Measurements from ENCODE around the gene IL1RL1.

IL1RL1 gene

DNA sequence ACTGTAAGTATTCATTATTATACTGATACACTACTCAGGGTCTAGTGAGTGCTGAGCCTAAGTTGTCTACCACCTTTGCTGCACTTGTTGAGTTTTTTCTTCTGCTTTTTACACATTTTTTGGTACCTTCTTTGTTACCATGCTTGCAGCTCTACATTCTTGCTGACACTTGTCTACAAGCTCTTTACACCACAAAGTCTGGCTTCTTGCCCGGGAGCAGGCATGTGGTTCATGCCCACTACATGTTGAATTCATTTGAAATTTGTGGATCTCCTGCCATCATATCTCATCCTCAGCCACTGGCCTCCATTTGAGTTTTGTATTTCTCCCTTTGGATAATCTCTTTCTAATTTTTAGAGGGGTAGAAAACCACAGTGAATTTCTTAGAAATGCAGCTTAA lies 74.2 kb downstream of the IL1RL1 start:
- Mint-ChIP-seq H3K36me3 (peaks cover 90% of the 10 kb centered on the region), H3K9me3 (peaks cover 37% of the 10 kb centered on the region), H3K4me3 (no peak overlapping the region), H3K4me1 (peaks cover 2% of the 10 kb centered on the region), H3K27me3 (no peaks in the 10 kb centered on the region), H3K27ac (no peak overlapping the region)
- DNase-seq, result no peak
- CTCF ChIA-PET, result no interaction called here

GRCh38 chr2:102386004-102386403 lies 74.6 kb downstream of the IL1RL1 start:
- peaks cover 87% of the 10 kb centered on the region for H3K36me3 Mint-ChIP-seq
- CTCF ChIA-PET, result no interaction called here
- DNase-seq, result no peak
- no peak overlapping the region for H3K27ac Mint-ChIP-seq
- no peaks in the 10 kb centered on the region for H3K27me3 Mint-ChIP-seq
- H3K4me1 Mint-ChIP-seq, result peaks cover 2% of the 10 kb centered on the region
- peaks cover 33% of the 10 kb centered on the region for H3K9me3 Mint-ChIP-seq
- H3K4me3 Mint-ChIP-seq, result no peak overlapping the region

DNA sequence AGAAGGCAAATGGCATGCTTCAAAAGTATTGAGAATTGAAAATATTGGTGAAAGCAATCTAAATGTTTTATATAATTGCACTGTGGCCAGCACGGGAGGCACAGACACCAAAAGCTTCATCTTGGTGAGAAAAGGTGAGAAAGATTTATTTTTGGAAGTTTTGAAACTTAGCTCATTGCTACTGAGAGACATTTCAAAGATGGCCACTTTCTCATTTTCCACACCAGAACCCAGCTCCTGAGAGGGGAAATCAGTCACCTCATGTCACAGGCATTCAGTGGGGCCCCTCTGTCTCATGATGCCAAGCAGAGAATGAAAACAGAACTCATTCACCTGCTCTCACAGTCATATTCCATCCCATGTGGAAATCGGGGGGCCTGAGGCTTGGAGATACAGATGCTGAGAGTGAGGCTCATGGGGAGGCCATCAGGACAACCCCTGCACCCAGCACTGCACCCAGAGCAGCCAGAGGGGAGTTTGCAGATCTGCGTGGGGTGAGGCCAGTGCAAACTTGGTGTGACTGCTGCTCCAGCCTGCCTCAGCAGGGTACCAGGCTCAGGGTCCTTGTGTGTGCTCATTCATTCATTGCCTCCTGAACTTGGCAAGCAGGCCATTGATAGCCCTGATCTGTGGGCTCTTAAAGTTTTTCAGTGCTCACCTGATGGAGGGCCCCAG lies 75.6 kb downstream of the IL1RL1 start:
- no peak overlapping the region for H3K4me3 Mint-ChIP-seq
- CTCF ChIA-PET, result no interaction called here

GRCh38 chr2:102387763-102388546 lies 76.6 kb downstream of the IL1RL1 start:
- Mint-ChIP-seq H3K27me3 (no peaks in the 10 kb centered on the region), H3K9me3 (peaks cover 20% of the 10 kb centered on the region), H3K4me1 (peaks cover 9% of the 10 kb centered on the region), H3K27ac (no peak overlapping the region), H3K36me3 (peaks cover 80% of the 10 kb centered on the region), H3K4me3 (no peak overlapping the region)
- DNase-seq, result no peak
- CTCF ChIA-PET, result no interaction called here

More for the DNA sequence above, 75.6 kb downstream of the IL1RL1 start:
- peaks cover 9% of the 10 kb centered on the region for H3K4me1 Mint-ChIP-seq
- no peak overlapping the region for H3K27ac Mint-ChIP-seq
- H3K36me3 Mint-ChIP-seq, result peaks cover 86% of the 10 kb centered on the region
- no peaks in the 10 kb centered on the region for H3K27me3 Mint-ChIP-seq
- peaks cover 25% of the 10 kb centered on the region for H3K9me3 Mint-ChIP-seq
- DNase-seq, result no peak

DNA sequence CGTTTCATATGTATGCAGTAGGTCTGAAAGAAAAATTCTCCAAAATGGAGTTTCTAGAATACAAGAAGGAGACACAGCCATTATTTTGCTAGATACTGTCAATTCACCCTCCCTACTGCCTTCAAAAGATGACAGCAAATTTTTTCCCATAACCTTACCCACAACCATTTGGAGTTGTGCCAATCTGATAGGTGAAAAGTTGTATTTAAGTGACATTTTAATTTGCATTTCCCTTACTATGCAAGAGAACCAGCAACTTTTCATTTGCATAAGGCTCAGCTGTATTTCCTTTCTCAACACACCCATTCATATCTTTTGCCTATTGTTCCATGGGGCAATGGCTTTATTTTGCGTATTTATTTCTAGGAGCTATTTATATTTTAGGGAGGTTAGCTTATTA lies 80.2 kb downstream of the IL1RL1 start:
- Mint-ChIP-seq H3K4me1 (peaks cover 9% of the 10 kb centered on the region), H3K9me3 (no peaks in the 10 kb centered on the region), H3K4me3 (no peak overlapping the region), H3K27me3 (no peaks in the 10 kb centered on the region), H3K36me3 (peaks cover 67% of the 10 kb centered on the region), H3K27ac (no peak overlapping the region)
- no peak for DNase-seq
- CTCF ChIA-PET, result interaction anchor here (1.1 kb wide), 1 partner anchor 90 kb away, joined by 3 read pairs; no protein-coding TSS in a partner anchor

GRCh38 chr2:102392096-102392495 lies 80.7 kb downstream of the IL1RL1 start:
- Mint-ChIP-seq H3K9me3 (no peaks in the 10 kb centered on the region), H3K4me3 (no peak overlapping the region), H3K27me3 (no peaks in the 10 kb centered on the region), H3K27ac (no peak overlapping the region), H3K36me3 (peaks cover 64% of the 10 kb centered on the region), H3K4me1 (peaks cover 9% of the 10 kb centered on the region)
- CTCF ChIA-PET, result no interaction called here
- DNase-seq, result no peak

DNA sequence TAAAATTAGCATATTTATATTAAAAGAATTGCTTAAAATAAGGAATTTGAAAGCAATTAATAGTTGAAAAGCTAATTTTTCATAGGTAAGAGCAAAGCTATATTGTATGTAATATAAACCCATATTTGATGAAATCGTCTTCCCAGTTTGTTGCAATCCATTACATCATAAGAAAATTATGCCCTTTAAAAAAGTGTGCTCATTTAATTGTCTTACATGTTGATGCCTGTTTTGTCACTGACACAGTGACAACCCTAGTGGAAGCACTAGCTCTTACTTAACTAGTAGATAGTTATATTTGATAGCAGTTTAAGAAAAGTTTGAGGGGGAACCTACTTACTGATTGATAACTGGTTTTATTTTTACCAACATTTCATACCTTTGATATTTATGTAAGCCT lies 81.6 kb downstream of the IL1RL1 start:
- CTCF ChIA-PET, result no interaction called here
- Mint-ChIP-seq H3K36me3 (peaks cover 55% of the 10 kb centered on the region), H3K4me1 (peaks cover 7% of the 10 kb centered on the region), H3K9me3 (no peaks in the 10 kb centered on the region), H3K27ac (no peak overlapping the region), H3K27me3 (no peaks in the 10 kb centered on the region), H3K4me3 (no peak overlapping the region)
- no peak for DNase-seq

DNA sequence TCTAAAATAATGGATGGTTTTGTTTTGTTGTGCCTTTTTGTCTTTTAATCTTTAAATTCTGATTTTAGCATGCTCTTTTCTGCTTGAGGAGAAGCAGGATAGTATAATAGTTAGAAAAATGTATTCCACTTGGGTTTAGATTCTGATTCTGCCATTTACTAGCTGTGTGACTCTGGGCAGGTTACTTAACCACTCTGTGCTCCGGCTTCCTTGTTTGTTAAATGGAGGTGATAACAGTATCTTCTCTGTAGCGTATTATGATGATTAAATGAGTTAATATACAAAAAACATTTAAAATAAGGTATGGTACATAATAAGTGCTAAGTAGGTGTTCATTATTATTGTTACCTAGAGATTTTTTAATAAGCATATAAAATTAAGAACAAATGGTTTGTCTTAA lies 84.6 kb downstream of the IL1RL1 start:
- DNase-seq, result no peak
- no peaks in the 10 kb centered on the region for H3K27me3 Mint-ChIP-seq
- H3K27ac Mint-ChIP-seq, result no peak overlapping the region
- CTCF ChIA-PET, result no interaction called here
- H3K9me3 Mint-ChIP-seq, result no peaks in the 10 kb centered on the region
- peaks cover 22% of the 10 kb centered on the region for H3K4me1 Mint-ChIP-seq
- H3K4me3 Mint-ChIP-seq, result no peak overlapping the region
- peaks cover 40% of the 10 kb centered on the region for H3K36me3 Mint-ChIP-seq

GRCh38 chr2:102397209-102397608 lies 85.8 kb downstream of the IL1RL1 start:
- CTCF ChIA-PET, result no interaction called here
- Mint-ChIP-seq H3K27ac (no peak overlapping the region), H3K4me3 (no peak overlapping the region), H3K4me1 (peaks cover 22% of the 10 kb centered on the region), H3K27me3 (no peaks in the 10 kb centered on the region), H3K36me3 (peaks cover 30% of the 10 kb centered on the region), H3K9me3 (no peaks in the 10 kb centered on the region)
- no peak for DNase-seq

GRCh38 chr2:102399499-102400141 lies 88.3 kb downstream of the IL1RL1 start:
- H3K9me3 Mint-ChIP-seq, result no peaks in the 10 kb centered on the region
- peaks cover 16% of the 10 kb centered on the region for H3K36me3 Mint-ChIP-seq
- CTCF ChIA-PET, result no interaction called here
- H3K27ac Mint-ChIP-seq, result no peak overlapping the region
- H3K4me1 Mint-ChIP-seq, result peaks cover 22% of the 10 kb centered on the region
- no peak overlapping the region for H3K4me3 Mint-ChIP-seq
- DNase-seq, result no peak
- H3K27me3 Mint-ChIP-seq, result no peaks in the 10 kb centered on the region

DNA sequence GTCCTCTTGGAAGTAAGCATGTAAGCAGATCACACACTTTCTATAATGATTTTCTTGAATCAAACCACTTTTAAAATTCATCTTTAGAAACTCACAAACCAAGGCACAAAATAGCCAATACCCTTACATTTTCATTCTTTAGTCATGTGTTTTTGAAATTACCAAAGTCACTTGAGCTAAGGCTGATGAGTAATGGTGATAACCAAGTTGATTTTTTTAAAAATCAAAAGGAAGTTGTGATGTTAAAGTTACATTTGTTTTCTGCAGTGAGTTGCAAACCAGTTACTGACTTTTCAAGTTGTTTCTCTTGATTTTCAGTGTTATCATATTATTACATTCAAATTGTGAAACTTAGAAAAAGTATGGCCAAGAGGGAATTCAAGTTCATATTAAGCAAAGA lies 90.1 kb downstream of the IL1RL1 start:
- Mint-ChIP-seq H3K27ac (no peak overlapping the region), H3K4me1 (peaks cover 22% of the 10 kb centered on the region), H3K27me3 (no peaks in the 10 kb centered on the region), H3K9me3 (no peaks in the 10 kb centered on the region), H3K36me3 (peaks cover 9% of the 10 kb centered on the region), H3K4me3 (no peak overlapping the region)
- no peak for DNase-seq
- CTCF ChIA-PET, result no interaction called here

Measured in activated naive CD4-positive, alpha-beta T cell treated with anti-CD3 and anti-CD28 coated beads, Interleukin-2, amount 10 ng/mL, durations not matched to agents 7 days and 5 days (primary cell).